NCI-H2081 (cell line): ENCODE results near the gene CEP170B.
"Not testable (repeated sequence)": the region's sequence is repeated elsewhere in the genome, so short reads cannot be mapped to it uniquely, and the experiment has no call there.

Experiments
- DNase-seq, 2 experiments: peaks; one replicate each; lab custom pipeline; 2025; lab: John Stamatoyannopoulos, UW

Gene CEP170B

DNA sequence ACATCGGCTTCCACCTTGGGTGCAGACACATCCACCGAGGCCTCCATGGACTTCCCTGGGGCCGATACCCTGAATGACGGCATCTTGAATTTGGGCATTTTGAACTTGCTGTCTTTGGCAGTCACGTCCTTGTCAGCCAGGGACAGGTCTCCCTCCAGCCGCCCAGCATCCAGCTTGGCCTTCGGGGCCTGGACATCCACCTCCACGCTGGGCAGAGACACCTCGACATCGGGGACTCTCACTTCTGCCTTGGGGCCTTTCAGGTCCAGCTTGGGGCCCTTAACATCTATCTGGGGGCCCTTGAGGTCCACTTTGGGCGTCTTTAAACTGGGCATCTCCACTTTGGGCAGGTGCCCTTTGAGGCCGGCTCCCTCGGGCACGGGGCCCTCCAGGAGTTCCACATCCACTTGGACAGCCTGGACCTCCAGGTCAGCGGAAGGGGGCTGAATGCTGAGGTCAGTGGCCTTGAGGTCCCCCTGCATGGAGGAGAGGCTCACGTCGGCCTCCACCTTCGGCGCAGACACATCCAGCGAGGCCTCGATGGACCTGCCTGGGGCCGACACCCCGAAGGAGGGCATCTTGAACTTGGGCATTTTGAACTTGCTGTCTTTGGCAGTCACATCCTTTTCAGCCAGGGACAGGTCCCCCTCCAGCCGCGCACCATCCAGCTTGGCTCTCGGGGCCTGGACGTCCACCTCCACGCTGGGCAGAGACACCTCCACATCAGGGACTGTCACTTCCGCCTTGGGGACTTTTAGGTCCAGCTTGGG, 79.6 kb downstream of the CEP170B start:
- DNase-seq = not testable (repeated sequence)

DNA sequence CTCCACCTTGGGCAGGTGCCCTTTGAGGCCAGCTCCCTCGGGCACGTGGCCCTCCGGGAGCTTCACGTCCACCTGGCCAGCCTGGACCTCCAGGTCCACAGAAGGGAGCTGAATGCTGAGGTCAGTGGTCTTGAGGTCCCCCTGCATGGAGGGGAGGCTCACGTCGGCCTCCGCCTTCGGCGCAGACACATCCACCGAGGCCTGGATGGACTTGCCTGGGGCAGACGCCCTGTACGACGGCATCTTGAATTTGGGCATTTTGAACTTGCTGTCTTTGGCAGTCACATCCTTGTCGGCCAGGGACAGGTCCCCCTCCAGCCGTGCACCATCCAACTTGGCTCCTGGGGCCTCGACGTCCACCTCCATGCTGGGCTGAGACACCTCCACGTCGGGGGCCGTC, 80.2 kb downstream of the CEP170B start:
- DNase-seq = not testable (repeated sequence)
